H9 (cell line): ENCODE measurements around the gene PLEKHA7. TPM values are rescaled to one million over a fixed set of nuclear protein-coding genes. Genes with fewer than 3 reads are reported as not detected.
"Not testable (repeated sequence)": the region's sequence is repeated elsewhere in the genome, so short reads cannot be mapped to it uniquely, and the experiment has no call there.

Source experiments
- DNase-seq: peaks from one replicate; pipeline ENCODE4 v3.0.0-alpha.2; 2017
- H2AFZ ChIP-seq: one replicate; pipeline ENCODE4 v1.6.1; 2013; ENCODE audit warnings: mild to moderate bottlenecking, low read length, control low read depth, moderate library complexity
- H2AK5ac ChIP-seq: 2 replicates; pipeline ENCODE4 v1.6.1; 2013; ENCODE audit warnings: low read length, control low read depth, mixed read lengths; ENCODE audit not compliant: insufficient read length
- H2BK120ac ChIP-seq: one replicate; pipeline ENCODE4 v1.6.1; 2013; ENCODE audit warnings: low read depth, mild to moderate bottlenecking, low read length, control low read depth, inconsistent platforms; ENCODE audit not compliant: poor library complexity, severe bottlenecking
- H2BK12ac ChIP-seq: 2 replicates; pipeline ENCODE4 v1.6.1; 2013; ENCODE audit warnings: low read length, control low read depth, mixed read lengths, low read depth; ENCODE audit not compliant: insufficient read length
- H2BK15ac ChIP-seq: 2 replicates; pipeline ENCODE4 v1.6.1; 2013; ENCODE audit warnings: low read depth, low read length, control low read depth
- H2BK20ac ChIP-seq: one replicate; pipeline ENCODE4 v1.6.1; 2013; ENCODE audit warnings: low read depth, mild to moderate bottlenecking, low read length, control low read depth, inconsistent platforms; ENCODE audit not compliant: poor library complexity, severe bottlenecking
- H2BK5ac ChIP-seq: 2 replicates; pipeline ENCODE4 v1.6.1; 2013; ENCODE audit warnings: low read length, control low read depth, mixed read lengths; ENCODE audit not compliant: insufficient read length
- H3K14ac ChIP-seq: 2 replicates; pipeline ENCODE4 v1.6.1; 2013; ENCODE audit warnings: low read length, control low read depth; ENCODE audit not compliant: insufficient read depth
- H3K18ac ChIP-seq: 2 replicates; pipeline ENCODE4 v1.6.1; 2013; ENCODE audit warnings: low read depth, mild to moderate bottlenecking, mixed read lengths, low read length, control low read depth; ENCODE audit not compliant: insufficient read length
- H3K23ac ChIP-seq: 2 replicates; pipeline ENCODE4 v1.6.1; 2013; ENCODE audit warnings: low read length, control low read depth, mixed read lengths, low read depth; ENCODE audit not compliant: insufficient read length
- H3K23me2 ChIP-seq: 2 replicates; pipeline ENCODE4 v1.6.1; 2013; ENCODE audit warnings: low read depth, mild to moderate bottlenecking, mixed read lengths, low read length, control low read depth; ENCODE audit not compliant: insufficient read length, poor library complexity, severe bottlenecking
- H3K27ac ChIP-seq: 2 replicates; pipeline ENCODE4 v1.5.1; 2013; ENCODE audit warnings: low read length, control low read depth, mixed read lengths, low read depth; ENCODE audit not compliant: insufficient read length
- H3K27me3 ChIP-seq: 2 replicates; pipeline ENCODE4 v1.6.1; 2013; ENCODE audit warnings: low read length, control low read depth, inconsistent platforms; ENCODE audit not compliant: insufficient read depth
- H3K4ac ChIP-seq: 2 replicates; pipeline ENCODE4 v1.6.1; 2013; ENCODE audit warnings: low read depth, mild to moderate bottlenecking, control low read depth, inconsistent platforms, low read length, moderate library complexity
- H3K4me1 ChIP-seq: 2 replicates; pipeline ENCODE4 v1.6.1; 2013; ENCODE audit warnings: low read length, control low read depth, inconsistent platforms; ENCODE audit not compliant: insufficient read depth
- H3K4me2 ChIP-seq: 2 replicates; pipeline ENCODE4 v1.6.1; 2013; ENCODE audit warnings: low read length, control low read depth, mixed read lengths; ENCODE audit not compliant: insufficient read length, insufficient read depth
- H3K56ac ChIP-seq: 2 replicates; pipeline ENCODE4 v1.6.1; 2013; ENCODE audit warnings: low read depth, mild to moderate bottlenecking, mixed read lengths, low read length, control low read depth; ENCODE audit not compliant: insufficient read length
- H3K79me1 ChIP-seq: 2 replicates; pipeline ENCODE4 v1.6.1; 2013; ENCODE audit warnings: low read depth, mild to moderate bottlenecking, moderate library complexity, low read length, control low read depth, inconsistent platforms; ENCODE audit not compliant: insufficient read depth, poor library complexity, severe bottlenecking
- H3K79me2 ChIP-seq: 2 replicates; pipeline ENCODE4 v1.6.1; 2013; ENCODE audit warnings: low read length, control low read depth, inconsistent platforms; ENCODE audit not compliant: insufficient read depth
- H3K9ac ChIP-seq: 2 replicates; pipeline ENCODE4 v1.6.1; 2013; ENCODE audit warnings: low read length, control low read depth, mixed read lengths; ENCODE audit not compliant: insufficient read length; ENCODE audit errors: extremely low read depth
- H3K9me3 ChIP-seq: one replicate; pipeline ENCODE4 v1.6.1; 2013; ENCODE audit warnings: low read depth, low read length, inconsistent platforms; ENCODE audit not compliant: control insufficient read depth
- H3T11ph ChIP-seq: one replicate; pipeline ENCODE4 v1.6.1; 2013; ENCODE audit warnings: mild to moderate bottlenecking, low read length, control low read depth, inconsistent platforms
- H4K20me1 ChIP-seq: one replicate; pipeline ENCODE4 v1.6.1; 2013; ENCODE audit not compliant: control insufficient read depth, insufficient read length, insufficient read depth
- H4K5ac ChIP-seq: 2 replicates; pipeline ENCODE4 v1.6.1; 2013; ENCODE audit warnings: low read depth, mild to moderate bottlenecking, mixed read lengths, low read length, control low read depth; ENCODE audit not compliant: insufficient read length
- H4K8ac ChIP-seq: replicated peaks from 2 replicates; pipeline ENCODE4 v1.6.1; 2013; ENCODE audit warnings: low read length, control low read depth, mixed read lengths, low read depth; ENCODE audit not compliant: insufficient read length
- H4K91ac ChIP-seq: 2 replicates; pipeline ENCODE4 v1.6.1; 2013; ENCODE audit warnings: low read depth, mild to moderate bottlenecking, moderate library complexity, mixed read lengths, low read length, control low read depth; ENCODE audit not compliant: insufficient read length
- H3K27ac Mint-ChIP-seq, 3 experiments: 2 replicates in 2 of 3; 3 replicates in 1 of 3; pipeline ENCODE4 v1.8.0; 2020 to 2021; ENCODE audit warnings: mixed read lengths in 3 of 3, mild to moderate bottlenecking in 1 of 3, moderate library complexity in 1 of 3
- H3K27me3 Mint-ChIP-seq: 2 replicates; pipeline ENCODE4 v1.8.0; 2021; ENCODE audit warnings: low read depth, mild to moderate bottlenecking, moderate library complexity, mixed read lengths
- H3K36me3 Mint-ChIP-seq, 3 experiments: 2 replicates in 2 of 3; 3 replicates in 1 of 3; pipeline ENCODE4 v1.8.0; 2020 to 2021; ENCODE audit warnings: low read depth in 3 of 3, mixed read lengths in 3 of 3; ENCODE audit not compliant: insufficient read depth in 1 of 3
- H3K4me1 Mint-ChIP-seq, 2 experiments: 2 replicates each; pipeline ENCODE4 v1.8.0; 2020; ENCODE audit warnings: mixed read lengths in 2 of 2
- H3K4me3 Mint-ChIP-seq, 2 experiments: 2 replicates in 1 of 2; 3 replicates in 1 of 2; pipeline ENCODE4 v1.8.0; 2020 to 2021; ENCODE audit warnings: mild to moderate bottlenecking in 2 of 2, mixed read lengths in 2 of 2, moderate library complexity in 1 of 2
- H3K9me3 Mint-ChIP-seq, 2 experiments: 2 replicates in 1 of 2; 3 replicates in 1 of 2; pipeline ENCODE4 v1.8.0; 2020; ENCODE audit warnings: mild to moderate bottlenecking in 2 of 2, mixed read lengths in 2 of 2, moderate library complexity in 1 of 2
- WGBS: extraction: QIAGEN DNeasy Blood & Tissue Kit; methylation state at CpG from one replicate; pipeline ENCODE4 v1.1.7; 2013; ENCODE audit warnings: missing lambda C conversion rate, low lambda C conversion rate, mixed read lengths; ENCODE audit not compliant: insufficient read length; ENCODE audit errors: extremely low coverage; 5-methylcytosine and 5-hydroxymethylcytosine counted together
- total RNA-seq: library from RNA; stranded (reverse); gene quantifications from 2 replicates; pipeline ENCODE4 v1.2.1, GENCODE V29; 2021

Gene PLEKHA7
- total RNA-seq, 1 experiment from 2014 or later: 21.0 TPM

GRCh38 chr11:16887887-16888286 is 126.3 kb downstream of the PLEKHA7 start:
- not testable (repeated sequence) for H3K56ac ChIP-seq, H3K23ac ChIP-seq, H3K9me3 ChIP-seq, H4K91ac ChIP-seq, H3K4ac ChIP-seq, H2BK15ac ChIP-seq, H2BK5ac ChIP-seq, H3K27ac Mint-ChIP-seq, H4K20me1 ChIP-seq, H3K79me2 ChIP-seq, H3K4me1 Mint-ChIP-seq, H3K27me3 ChIP-seq, H2BK120ac ChIP-seq, H3K27me3 Mint-ChIP-seq, H3K23me2 ChIP-seq, H3T11ph ChIP-seq, DNase-seq, H3K18ac ChIP-seq, H3K4me1 ChIP-seq, H2AFZ ChIP-seq, H3K14ac ChIP-seq, H2BK20ac ChIP-seq, H3K79me1 ChIP-seq, H3K4me2 ChIP-seq, H4K8ac ChIP-seq, H3K4me3 Mint-ChIP-seq, H2BK12ac ChIP-seq, H4K5ac ChIP-seq, H3K9ac ChIP-seq, H2AK5ac ChIP-seq, H3K27ac ChIP-seq
- WGBS: no CpG with 5 or more reads among the region's 23 CpGs
- Mint-ChIP-seq H3K9me3 (peaks cover 10 to 15% of the 10 kb centered on the region in 2 experiments; a peak in 4 of 5 replicates), H3K36me3 (peaks cover 2 to 23% (median 5%) of the 10 kb centered on the region in 3 experiments)
